ENCODE data around the gene ATP2B3. TPM values are rescaled to one million over a fixed set of nuclear protein-coding genes. Genes with fewer than 3 reads are reported as not detected.

ATP2B3 gene
- total and polyA plus RNA-seq, 10 of the 15 experiments (the other 5 are each of a cell fraction or from before 2014, with no cell fraction given): 0.01 TPM; not detected in 9

DNA sequence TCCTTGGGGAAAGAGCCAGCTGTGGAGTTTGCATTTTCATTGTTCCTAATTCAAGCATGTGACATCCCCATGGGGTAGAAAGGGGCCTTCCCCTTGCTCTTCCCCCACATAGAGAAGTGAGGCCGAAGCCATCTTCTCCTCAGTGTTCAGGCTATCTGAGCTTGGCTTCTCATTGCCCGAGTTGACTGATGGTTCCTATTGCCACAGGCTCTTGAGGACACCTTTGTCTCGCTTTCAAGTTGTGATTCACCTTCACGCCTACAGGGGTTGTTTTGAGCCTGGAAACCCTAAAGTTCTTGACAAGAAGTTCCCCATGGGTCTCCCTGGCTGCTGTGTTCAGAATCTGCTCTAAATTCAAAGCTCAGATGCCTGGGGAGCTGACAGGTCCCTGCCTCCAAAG lies 56.5 kb downstream of the ATP2B3 start:
- no peaks in the 10 kb centered on the region for H3K79me2 ChIP-seq (ENCODE audit: control insufficient read depth, insufficient read depth, low read length)
- H4K20me1 ChIP-seq (ENCODE audit: control insufficient read depth, insufficient read depth): no peaks in the 10 kb centered on the region
- WGBS (ENCODE audit: insufficient coverage, insufficient replicate concordance, low lambda C conversion rate, missing lambda C conversion rate): 3% methylated on average over 4 of the region's 4 CpGs
- H2AFZ ChIP-seq (ENCODE audit: control insufficient read depth, low read depth, low read length): no peak overlapping the region
- ChIA-PET POLR2A (no interaction called here), RAD21 (ENCODE audit: unreplicated experiment) (interaction anchor here (0.6 kb wide), 1 partner anchor 221 kb away, joined by 3 read pairs; no protein-coding TSS in a partner anchor), SMC1A (ENCODE audit: uncharacterized antibody, unreplicated experiment) (no interaction called here), CTCF (interaction anchor here (1.3 kb wide), 2 partner anchors 9 to 34 kb away, joined by 3 to 4 read pairs; no protein-coding TSS in a partner anchor)
- no peaks in the 10 kb centered on the region for H3K36me3 ChIP-seq (ENCODE audit: control insufficient read depth in 2 of 2, insufficient read depth in 2 of 2, low read length in 1 of 2)
- no peak overlapping the region for H3K4me2 ChIP-seq (ENCODE audit: control insufficient read depth, insufficient read depth)
- in situ Hi-C loops (cut with MboI): no loop called here
- H3K27me3 ChIP-seq (replicated peaks in 1 of 2; ENCODE audit: control insufficient read depth in 2 of 2, insufficient read depth in 2 of 2, low read length in 1 of 2): no peaks in the 10 kb centered on the region
- FAIRE-seq (no peak), ATAC-seq (peak; percentile 60), DNase-seq (ENCODE audit: low read depth, low spot score) (no peak)
- intact Hi-C loops (cut with micrococcal nuclease; ENCODE audit: unreplicated experiment): no loop called here
- no peaks in the 10 kb centered on the region; the same call in 2 of the 3 replicates for H3K9me3 ChIP-seq (replicated peaks; ENCODE audit: control insufficient read depth, insufficient read depth, low read length)
- H3K4me1 ChIP-seq (ENCODE audit: control insufficient read depth, insufficient read depth, low read length): no peaks in the 10 kb centered on the region
- TF ChIP-seq, protein P1, sequence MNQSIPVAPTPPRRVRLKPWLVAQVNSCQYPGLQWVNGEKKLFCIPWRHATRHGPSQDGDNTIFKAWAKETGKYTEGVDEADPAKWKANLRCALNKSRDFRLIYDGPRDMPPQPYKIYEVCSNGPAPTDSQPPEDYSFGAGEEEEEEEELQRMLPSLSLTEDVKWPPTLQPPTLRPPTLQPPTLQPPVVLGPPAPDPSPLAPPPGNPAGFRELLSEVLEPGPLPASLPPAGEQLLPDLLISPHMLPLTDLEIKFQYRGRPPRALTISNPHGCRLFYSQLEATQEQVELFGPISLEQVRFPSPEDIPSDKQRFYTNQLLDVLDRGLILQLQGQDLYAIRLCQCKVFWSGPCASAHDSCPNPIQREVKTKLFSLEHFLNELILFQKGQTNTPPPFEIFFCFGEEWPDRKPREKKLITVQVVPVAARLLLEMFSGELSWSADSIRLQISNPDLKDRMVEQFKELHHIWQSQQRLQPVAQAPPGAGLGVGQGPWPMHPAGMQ (IDR thresholded peaks at IDR 0.05; ENCODE audit: borderline replicate concordance): no peak
- TF ChIP-seq CTCF (IDR thresholded peaks at IDR 0.05 in 2 of 3, conservative IDR thresholded peaks at IDR 0.05 in 1 of 3; ENCODE audit: control insufficient read depth in 2 of 3, extremely low read depth in 1 of 3, insufficient read depth in 1 of 3, low read depth in 3 of 3, low read length in 3 of 3) (0 out of 6 replicates have a peak, but pooled peaks of 2 of the 3 experiments have one; percentile 2 to 15), RELA (IDR thresholded peaks at IDR 0.05; ENCODE audit: borderline replicate concordance, partially characterized antibody) (no peak)
- TF ChIP-seq, protein P2, sequence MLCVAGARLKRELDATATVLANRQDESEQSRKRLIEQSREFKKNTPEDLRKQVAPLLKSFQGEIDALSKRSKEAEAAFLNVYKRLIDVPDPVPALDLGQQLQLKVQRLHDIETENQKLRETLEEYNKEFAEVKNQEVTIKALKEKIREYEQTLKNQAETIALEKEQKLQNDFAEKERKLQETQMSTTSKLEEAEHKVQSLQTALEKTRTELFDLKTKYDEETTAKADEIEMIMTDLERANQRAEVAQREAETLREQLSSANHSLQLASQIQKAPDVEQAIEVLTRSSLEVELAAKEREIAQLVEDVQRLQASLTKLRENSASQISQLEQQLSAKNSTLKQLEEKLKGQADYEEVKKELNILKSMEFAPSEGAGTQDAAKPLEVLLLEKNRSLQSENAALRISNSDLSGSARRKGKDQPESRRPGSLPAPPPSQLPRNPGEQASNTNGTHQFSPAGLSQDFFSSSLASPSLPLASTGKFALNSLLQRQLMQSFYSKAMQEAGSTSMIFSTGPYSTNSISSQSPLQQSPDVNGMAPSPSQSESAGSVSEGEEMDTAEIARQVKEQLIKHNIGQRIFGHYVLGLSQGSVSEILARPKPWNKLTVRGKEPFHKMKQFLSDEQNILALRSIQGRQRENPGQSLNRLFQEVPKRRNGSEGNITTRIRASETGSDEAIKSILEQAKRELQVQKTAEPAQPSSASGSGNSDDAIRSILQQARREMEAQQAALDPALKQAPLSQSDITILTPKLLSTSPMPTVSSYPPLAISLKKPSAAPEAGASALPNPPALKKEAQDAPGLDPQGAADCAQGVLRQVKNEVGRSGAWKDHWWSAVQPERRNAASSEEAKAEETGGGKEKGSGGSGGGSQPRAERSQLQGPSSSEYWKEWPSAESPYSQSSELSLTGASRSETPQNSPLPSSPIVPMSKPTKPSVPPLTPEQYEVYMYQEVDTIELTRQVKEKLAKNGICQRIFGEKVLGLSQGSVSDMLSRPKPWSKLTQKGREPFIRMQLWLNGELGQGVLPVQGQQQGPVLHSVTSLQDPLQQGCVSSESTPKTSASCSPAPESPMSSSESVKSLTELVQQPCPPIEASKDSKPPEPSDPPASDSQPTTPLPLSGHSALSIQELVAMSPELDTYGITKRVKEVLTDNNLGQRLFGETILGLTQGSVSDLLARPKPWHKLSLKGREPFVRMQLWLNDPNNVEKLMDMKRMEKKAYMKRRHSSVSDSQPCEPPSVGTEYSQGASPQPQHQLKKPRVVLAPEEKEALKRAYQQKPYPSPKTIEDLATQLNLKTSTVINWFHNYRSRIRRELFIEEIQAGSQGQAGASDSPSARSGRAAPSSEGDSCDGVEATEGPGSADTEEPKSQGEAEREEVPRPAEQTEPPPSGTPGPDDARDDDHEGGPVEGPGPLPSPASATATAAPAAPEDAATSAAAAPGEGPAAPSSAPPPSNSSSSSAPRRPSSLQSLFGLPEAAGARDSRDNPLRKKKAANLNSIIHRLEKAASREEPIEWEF (IDR thresholded peaks at IDR 0.05; ENCODE audit: insufficient replicate concordance, low read depth, low read length): no peak
- H3K4me3 ChIP-seq: no peak overlapping the region
- no peak overlapping the region for H3K27ac ChIP-seq (ENCODE audit: control insufficient read depth, insufficient read depth)
- no peak overlapping the region for H3K9ac ChIP-seq (ENCODE audit: control insufficient read depth, insufficient read depth, low read length)
- no TSS peak for BruUV-seq (replicated peaks)

Measured in GM12878 (cell line).